GM12878 (cell line): ENCODE data around the gene TSKU. TPM values are rescaled to one million over a fixed set of nuclear protein-coding genes. Genes with fewer than 3 reads are reported as not detected.

Experiments used
- ATAC-seq: fragments of 200-7000 bp; cut with Tn5 transposase; 3 replicates; pipeline ENCODE4 v1.9.1; 2020; ENCODE audit warnings: mild to moderate bottlenecking, moderate library complexity
- BruUV-seq: library from RNA; stranded (reverse); fragments of 400-500 nt; replicated peaks from 2 replicates; lab custom pipeline; 2021; lab: Mats Ljungman, UMichigan
- CTCF ChIA-PET: fragments of 300-600 bp; sonication (Branson Sonifier 250); formaldehyde crosslinking; extraction: SDS; loops from one replicate; lab custom pipeline; 2021; ENCODE audit warnings: inconsistent platforms; lab: Yijun Ruan, JAX
- POLR2A ChIA-PET: fragments of 350-600 bp; formaldehyde crosslinking; extraction: SDS; loops from one replicate; lab custom pipeline; 2021; ENCODE audit warnings: inconsistent platforms; lab: Charles Lee
- RAD21 ChIA-PET: fragments of 300-600 bp; sonication (Branson Sonifier 250); formaldehyde crosslinking; loops from one replicate; lab custom pipeline; 2023; ENCODE audit warnings: antibody characterized with exemption; ENCODE audit not compliant: unreplicated experiment; lab: Charles Lee
- SMC1A ChIA-PET: fragments of 300-600 bp; sonication (Branson Sonifier 250); formaldehyde crosslinking; loops from one replicate; lab custom pipeline; 2023; ENCODE audit not compliant: unreplicated experiment, uncharacterized antibody; lab: Charles Lee
- DNase-seq: peaks from one replicate; pipeline ENCODE4 v3.0.0-alpha.2; 2011; ENCODE audit warnings: low read depth, low spot score
- FAIRE-seq: peaks from 3 replicates; lab custom pipeline; 2011; peaks lifted over from hg19 to GRCh38; lab: Jason Lieb, UNC
- H2AFZ ChIP-seq: 2 replicates; pipeline ENCODE4 v1.6.0; 2011; ENCODE audit warnings: low read depth, low read length, control low read depth; ENCODE audit not compliant: control insufficient read depth
- H3K27ac ChIP-seq: 2 replicates; pipeline ENCODE4 v1.5.1; 2011; ENCODE audit warnings: control low read depth; ENCODE audit not compliant: control insufficient read depth, insufficient read depth
- H3K27me3 ChIP-seq, 2 experiments: replicated peaks in 1 of 2; 2 replicates each; pipeline versions ENCODE4 v1.6.0 to v1.6.1; 2011; ENCODE audit warnings: low read length in 1 of 2; ENCODE audit not compliant: control insufficient read depth in 2 of 2, insufficient read depth in 2 of 2
- H3K36me3 ChIP-seq, 2 experiments: 2 replicates each; pipeline ENCODE4 v1.5.1; 2011; ENCODE audit warnings: low read length in 1 of 2; ENCODE audit not compliant: control insufficient read depth in 2 of 2, insufficient read depth in 2 of 2
- H3K4me1 ChIP-seq: 2 replicates; pipeline ENCODE4 v1.6.1; 2011; ENCODE audit warnings: mild to moderate bottlenecking, low read length, moderate library complexity, mixed read lengths; ENCODE audit not compliant: control insufficient read depth, insufficient read depth
- H3K4me2 ChIP-seq: 2 replicates; pipeline ENCODE4 v1.6.0; 2011; ENCODE audit warnings: control low read depth; ENCODE audit not compliant: control insufficient read depth, insufficient read depth
- H3K4me3 ChIP-seq: fragments of 200-600 bp; sonication (generic); 2 replicates; pipeline ENCODE4 v1.5.1; 2016
- H3K79me2 ChIP-seq: 2 replicates; pipeline ENCODE4 v1.6.0; 2011; ENCODE audit warnings: low read length; ENCODE audit not compliant: control insufficient read depth, insufficient read depth
- H3K9ac ChIP-seq: 2 replicates; pipeline ENCODE4 v1.8.0; 2011; ENCODE audit warnings: low read length, control low read depth, mixed read lengths; ENCODE audit not compliant: control insufficient read depth, insufficient read depth
- H3K9me3 ChIP-seq: replicated peaks from 3 replicates; pipeline ENCODE4 v1.5.1; 2011; ENCODE audit warnings: mild to moderate bottlenecking, low read length; ENCODE audit not compliant: control insufficient read depth, insufficient read depth
- H4K20me1 ChIP-seq: 2 replicates; pipeline ENCODE4 v1.6.0; 2011; ENCODE audit not compliant: control insufficient read depth, insufficient read depth
- E4F1 ChIP-seq: fragments of 450-650 bp; IDR thresholded peaks from 2 replicates; pipeline ENCODE4 v1.6.1; 2018; ENCODE audit warnings: borderline replicate concordance, mild to moderate bottlenecking; ENCODE audit not compliant: partially characterized antibody
- FOXM1 ChIP-seq: IDR thresholded peaks from 2 replicates; pipeline ENCODE4 v1.6.1; 2012; ENCODE audit warnings: low read depth, mild to moderate bottlenecking, inconsistent platforms, low read length, moderate library complexity
- JUND ChIP-seq: IDR thresholded peaks from 2 replicates; pipeline ENCODE4 v1.6.1; 2012; ENCODE audit warnings: low read depth, mild to moderate bottlenecking, low read length, improper control_type of control experiment, moderate library complexity
- MEF2A ChIP-seq: IDR thresholded peaks from 2 replicates; pipeline ENCODE4 v1.6.1; 2011; ENCODE audit warnings: low read depth, mild to moderate bottlenecking, low read length, moderate library complexity; ENCODE audit not compliant: insufficient read depth
- MXI1 ChIP-seq: fragments of 150-350 bp; IDR thresholded peaks from 2 replicates; pipeline ENCODE4 v1.6.1; 2011; ENCODE audit warnings: low read depth, mild to moderate bottlenecking, inconsistent platforms, low read length, improper control_type of control experiment
- PKNOX1 ChIP-seq: fragments of 450-650 bp; IDR thresholded peaks from 2 replicates; pipeline ENCODE4 v1.6.1; 2016; ENCODE audit warnings: mild to moderate bottlenecking
- POLR2AphosphoS5 ChIP-seq: IDR thresholded peaks from 2 replicates; pipeline ENCODE4 v1.6.1; 2011; ENCODE audit warnings: mild to moderate bottlenecking, low read length, inconsistent platforms
- RFX5 ChIP-seq: IDR thresholded peaks from 2 replicates; pipeline ENCODE4 v1.6.1; 2011; ENCODE audit warnings: low read depth, low read length, improper control_type of control experiment
- SPI1 ChIP-seq: IDR thresholded peaks from 2 replicates; pipeline ENCODE4 v1.6.1; 2011; ENCODE audit warnings: low read depth, mild to moderate bottlenecking, low read length, moderate library complexity, borderline replicate concordance; ENCODE audit not compliant: insufficient read depth
- TCF7 ChIP-seq: IDR thresholded peaks from 2 replicates; pipeline ENCODE4 v1.6.1; 2014; ENCODE audit warnings: antibody characterized with exemption, borderline replicate concordance
- ZBTB4 ChIP-seq: fragments of 450-650 bp; formaldehyde crosslinking; IDR thresholded peaks from 2 replicates; pipeline ENCODE4 v1.4.0; 2022; ENCODE audit warnings: mild to moderate bottlenecking, moderate library complexity
- ZBTB40 ChIP-seq: fragments of 450-650 bp; IDR thresholded peaks from 2 replicates; pipeline ENCODE4 v1.6.1; 2016; ENCODE audit warnings: mild to moderate bottlenecking, moderate library complexity, borderline replicate concordance
- ZNF207 ChIP-seq: fragments of 450-650 bp; IDR thresholded peaks from 2 replicates; pipeline ENCODE4 v1.6.1; 2014; ENCODE audit warnings: antibody characterized with exemption, mild to moderate bottlenecking, borderline replicate concordance
- ZNF622 ChIP-seq: fragments of 450-650 bp; IDR thresholded peaks from 2 replicates; pipeline ENCODE4 v1.6.1; 2017; ENCODE audit warnings: mild to moderate bottlenecking, inconsistent platforms
- WGBS: methylation state at CpG from one replicate; pipeline ENCODE4 v1.1.6; 2016; ENCODE audit warnings: low lambda C conversion rate; ENCODE audit not compliant: insufficient replicate concordance, insufficient coverage; ENCODE audit errors: missing lambda C conversion rate; 5-methylcytosine and 5-hydroxymethylcytosine counted together
- in situ Hi-C: fragments of 300-500 bp; cut with MboI; formaldehyde crosslinking; loops from 9 replicates; pipeline ENCODE4 v1.14.3; 2018; ENCODE audit warnings: mixed read lengths
- intact Hi-C: fragments of 100-400 bp; cut with micrococcal nuclease; formaldehyde crosslinking; loops from one replicate; pipeline ENCODE4 v1.14.2; 2022; ENCODE audit not compliant: unreplicated experiment
- polyA plus RNA-seq, 11 experiments: library from polyadenylated mRNA; depleted of rRNA in 4 of 11; unstranded in 6 of 11; stranded (reverse) in 5 of 11; fragments of >200 nt; fragmentation: Nextera tagmentation in 4 of 11; fragmentation: Illumina TruSeq in 1 of 11; extraction: Ambion mirVana in 4 of 11; extraction: Trizol in 1 of 11; gene quantifications; 1 replicate in 1 of 11; 2 replicates in 10 of 11; pipeline versions ENCODE4 v1.2.1 to v1.2.3, GENCODE V29; 2011 to 2016; ENCODE audit warnings: inconsistent platforms in 2 of 11, missing spikeins in 2 of 11, low read depth in 1 of 11
- total RNA-seq, 4 experiments: library from RNA; depleted of rRNA in 3 of 4; stranded (reverse); fragments of >200 nt in 3 of 4; fragmentation: Illumina TruSeq in 1 of 4; extraction: Trizol in 1 of 4; gene quantifications; 2 replicates each; pipeline versions ENCODE4 v1.2.1 to v1.2.3, GENCODE V29; 2013 to 2021

TSKU gene
- total and polyA plus RNA-seq, 10 of the 15 experiments (the other 5 are each of a cell fraction or from before 2014, with no cell fraction given), result 0.04 to 1.5 (median 0.62) TPM

- Histone ChIP-seq H3K4me2 (no peak overlapping the region), H3K9ac (no peak overlapping the region), H3K27me3 (no peaks in the 10 kb centered on the region; a peak in 1 of 4 replicates), H3K4me1 (no peaks in the 10 kb centered on the region), H2AFZ (no peak overlapping the region), H3K27ac (no peak overlapping the region), H3K79me2 (no peaks in the 10 kb centered on the region), H3K9me3 (no peaks in the 10 kb centered on the region), H3K36me3 (no peaks in the 10 kb centered on the region), H4K20me1 (no peaks in the 10 kb centered on the region), H3K4me3 (no peak overlapping the region)
- ChIA-PET SMC1A (no interaction called here), CTCF (interaction anchor here (1.6 kb wide), 1 partner anchor 29 kb away, joined by 4 read pairs; no protein-coding TSS in a partner anchor), RAD21 (no interaction called here), POLR2A (no interaction called here)
- no peak for FAIRE-seq
- in situ Hi-C loops, result no loop called here
- ATAC-seq, result no peak
- no peak for DNase-seq
- WGBS, result 38% methylated on average over 2 of the region's 2 CpGs
- BruUV-seq, result no TSS peak
- intact Hi-C loops, result no loop called here
- TF ChIP-seq RFX5, result no peak
- TF ChIP-seq JUND, result no peak
- no peak for TF ChIP-seq ZBTB4 (CRISPR knock-in tag)
- no peak for TF ChIP-seq ZNF622
- TF ChIP-seq FOXM1, result no peak
- TF ChIP-seq TCF7, result no peak
- TF ChIP-seq SPI1, result no peak
- TF ChIP-seq ZNF207, result no peak
- TF ChIP-seq E4F1, result no peak
- no peak for TF ChIP-seq ZBTB40
- no peak for TF ChIP-seq PKNOX1
- no peak for TF ChIP-seq POLR2AphosphoS5
- TF ChIP-seq MEF2A, result no peak
- TF ChIP-seq MXI1, result no peak
Measured at GRCh38 chr11:76750067-76750466, 33.1 kb upstream of the TSKU start.
